Skin epidermis (tissue), 12 donors: ENCODE results near the gene ST6GALNAC1.
"Not testable (repeated sequence)": the region's sequence is repeated elsewhere in the genome, so short reads cannot be mapped to it uniquely, and the experiment has no call there.

ENCODE experiments used
- H3K27ac ChIP-seq, 21 experiments: fragments of 200-600 bp; sonication (generic) in 11 of 21; one replicate each; pipeline ENCODE4 v1.5.0; 2020; ENCODE audit warnings: mild to moderate bottlenecking in 3 of 21, inconsistent platforms in 2 of 21, moderate library complexity in 2 of 21
- H3K4me3 ChIP-seq, 7 experiments: fragments of 200-600 bp; sonication (generic) in 2 of 7; one replicate each; pipeline ENCODE4 v1.5.0; 2020; ENCODE audit warnings: inconsistent platforms in 2 of 7, mild to moderate bottlenecking in 2 of 7, moderate library complexity in 1 of 7

Gene ST6GALNAC1

DNA sequence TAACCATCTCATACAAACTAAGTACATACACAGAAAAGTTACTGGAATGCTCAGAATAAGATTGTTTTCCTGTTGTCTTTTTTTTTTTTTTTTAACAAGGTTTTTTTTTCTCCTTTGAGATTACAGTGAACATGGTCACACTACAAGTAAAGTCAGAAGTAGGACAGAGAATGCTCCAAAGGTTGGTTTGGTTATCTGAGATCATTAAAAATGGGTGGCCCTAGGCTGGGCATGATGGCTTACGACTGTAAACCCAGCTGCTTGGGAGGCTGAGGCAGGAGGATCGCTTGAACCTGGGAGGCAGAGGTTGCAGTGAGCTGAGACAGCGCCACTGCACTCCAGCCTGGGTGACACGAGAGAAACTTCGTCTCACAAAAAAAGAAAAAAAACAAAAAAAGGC lies 6.9 kb upstream of the ST6GALNAC1 start:
- Histone ChIP-seq H3K27ac (no peak overlapping the region), H3K4me3 (no peak overlapping the region)

- H3K27ac ChIP-seq: no peak overlapping the region
- H3K4me3 ChIP-seq: no peak overlapping the region
Measured at GRCh38 chr17:76646712-76647111, 3.2 kb upstream of the ST6GALNAC1 start.

- no peak overlapping the region for H3K4me3 ChIP-seq
Measured at GRCh38 chr17:76645481-76645880, 1.9 kb upstream of the ST6GALNAC1 start.

GRCh38 chr17:76644995-76645394 lies 1.4 kb upstream of the ST6GALNAC1 start:
- H3K27ac ChIP-seq: peak overlapping the region in 1 of 21 experiments; percentile 3
- no peak overlapping the region for H3K4me3 ChIP-seq

More at GRCh38 chr17:76645481-76645880, 1.9 kb upstream of the ST6GALNAC1 start:
- H3K27ac ChIP-seq: peak overlapping the region in 1 of 21 experiments; percentile 3

- peak overlapping the region in 5 of 21 experiments; percentile 1 to 60 (median 22) for H3K27ac ChIP-seq
- H3K4me3 ChIP-seq: no peak overlapping the region
Measured at GRCh38 chr17:76642994-76643393, 563 bp downstream of the ST6GALNAC1 start.

DNA sequence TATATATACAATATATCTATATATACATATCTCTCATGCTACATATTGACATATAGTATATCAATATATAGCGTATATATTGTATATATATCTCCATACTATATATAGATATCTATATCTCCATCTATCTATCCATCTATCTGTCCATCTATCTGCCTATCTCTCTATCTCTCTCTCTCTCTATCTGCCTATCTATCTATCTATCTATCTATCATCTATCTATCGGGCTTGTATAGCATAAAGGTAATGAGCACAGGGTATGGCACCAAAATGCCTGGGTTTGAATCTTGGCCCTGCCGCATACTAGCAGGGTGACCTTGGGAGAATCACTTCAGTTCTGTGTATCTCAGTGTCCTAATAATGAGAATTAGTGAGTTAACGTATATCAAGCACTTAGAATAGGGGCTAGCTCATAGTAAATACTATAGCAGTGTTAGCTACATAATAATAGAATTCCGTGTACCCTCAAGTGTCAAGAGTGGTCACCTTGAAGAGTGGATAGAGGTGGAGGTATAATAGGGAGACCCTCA lies 1.5 kb downstream of the ST6GALNAC1 start:
- no peak overlapping the region for H3K27ac ChIP-seq
- no peak overlapping the region for H3K4me3 ChIP-seq

- no peak overlapping the region for H3K27ac ChIP-seq
Measured at GRCh38 chr17:76641501-76641900, 2.1 kb downstream of the ST6GALNAC1 start.

DNA sequence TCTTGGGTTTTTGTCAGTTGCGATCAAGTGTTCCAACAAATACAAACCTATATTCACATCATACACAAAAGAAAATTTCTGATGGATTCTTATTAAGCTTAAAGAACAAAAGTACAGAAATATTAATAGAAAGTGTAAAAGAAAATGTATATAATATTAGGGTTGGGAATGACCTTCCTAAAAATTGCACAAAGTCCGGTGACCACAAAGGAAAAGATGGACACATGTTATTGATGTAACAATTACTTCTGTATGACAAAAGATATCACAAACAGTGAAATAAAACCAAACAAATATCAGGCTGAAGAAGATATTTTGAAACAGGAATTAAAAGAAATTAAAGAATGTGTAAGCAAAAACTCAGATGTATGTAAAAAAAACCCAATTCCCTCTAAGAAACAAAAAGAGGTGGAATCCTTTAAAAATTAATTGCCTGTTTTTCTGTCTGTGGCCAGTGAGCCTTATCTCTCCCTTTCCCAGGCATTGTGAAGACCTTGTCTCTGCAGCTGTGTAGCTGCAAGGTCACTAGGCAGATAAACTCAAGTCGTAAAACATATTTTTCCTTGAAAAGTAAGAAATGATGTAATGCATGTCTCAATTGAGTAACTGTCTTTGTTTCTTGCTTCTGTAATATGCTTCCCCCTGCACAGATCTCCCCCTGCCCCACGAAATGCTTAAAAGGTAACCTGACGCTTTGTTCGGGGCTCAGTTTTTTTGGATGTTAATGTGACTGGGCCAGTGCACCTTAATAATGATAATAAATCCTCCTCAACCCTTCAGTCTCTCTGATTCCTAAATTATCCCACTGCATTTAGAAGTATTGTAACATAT lies 2.8 kb downstream of the ST6GALNAC1 start:
- Histone ChIP-seq H3K27ac (no peak overlapping the region), H3K4me3 (no peak overlapping the region)

More at GRCh38 chr17:76641501-76641900, 2.1 kb downstream of the ST6GALNAC1 start:
- H3K4me3 ChIP-seq: no peak overlapping the region

GRCh38 chr17:76638263-76638662 lies 5.3 kb downstream of the ST6GALNAC1 start:
- Histone ChIP-seq H3K4me3 (no peak overlapping the region), H3K27ac (no peak overlapping the region)

DNA sequence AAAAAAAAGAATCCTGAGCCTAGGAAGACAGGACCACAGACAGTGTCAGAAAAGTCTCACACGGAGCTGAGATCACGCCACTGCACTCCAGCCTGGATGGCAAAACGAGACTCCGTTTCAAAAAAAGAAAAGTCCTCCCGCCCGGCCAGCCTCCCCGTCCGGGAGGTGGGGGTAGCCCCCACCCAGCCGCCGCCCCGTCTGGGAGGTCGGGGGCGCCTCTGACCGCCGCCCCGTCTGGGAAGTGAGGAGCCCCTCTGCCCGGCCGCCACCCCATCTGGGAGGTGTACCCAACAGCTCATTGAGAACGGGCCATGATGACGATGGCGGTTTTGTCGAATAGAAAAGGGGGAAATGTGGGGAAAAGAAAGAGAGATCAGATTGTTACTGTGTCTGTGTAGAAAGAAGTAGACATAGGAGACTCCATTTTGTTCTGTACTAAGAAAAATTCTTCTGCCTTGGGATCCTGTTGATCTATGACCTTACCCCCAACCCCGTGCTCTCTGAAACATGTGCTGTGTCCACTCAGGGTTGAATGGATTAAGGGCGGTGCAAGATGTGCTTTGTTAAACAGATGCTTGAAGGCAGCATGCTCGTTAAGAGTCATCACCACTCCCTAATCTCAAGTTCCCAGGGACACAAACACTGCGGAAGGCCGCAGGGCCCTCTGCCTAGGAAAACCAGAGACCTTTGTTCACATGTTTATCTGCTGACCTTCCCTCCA lies 6.9 kb downstream of the ST6GALNAC1 start:
- H3K4me3 ChIP-seq: not testable (repeated sequence)

DNA sequence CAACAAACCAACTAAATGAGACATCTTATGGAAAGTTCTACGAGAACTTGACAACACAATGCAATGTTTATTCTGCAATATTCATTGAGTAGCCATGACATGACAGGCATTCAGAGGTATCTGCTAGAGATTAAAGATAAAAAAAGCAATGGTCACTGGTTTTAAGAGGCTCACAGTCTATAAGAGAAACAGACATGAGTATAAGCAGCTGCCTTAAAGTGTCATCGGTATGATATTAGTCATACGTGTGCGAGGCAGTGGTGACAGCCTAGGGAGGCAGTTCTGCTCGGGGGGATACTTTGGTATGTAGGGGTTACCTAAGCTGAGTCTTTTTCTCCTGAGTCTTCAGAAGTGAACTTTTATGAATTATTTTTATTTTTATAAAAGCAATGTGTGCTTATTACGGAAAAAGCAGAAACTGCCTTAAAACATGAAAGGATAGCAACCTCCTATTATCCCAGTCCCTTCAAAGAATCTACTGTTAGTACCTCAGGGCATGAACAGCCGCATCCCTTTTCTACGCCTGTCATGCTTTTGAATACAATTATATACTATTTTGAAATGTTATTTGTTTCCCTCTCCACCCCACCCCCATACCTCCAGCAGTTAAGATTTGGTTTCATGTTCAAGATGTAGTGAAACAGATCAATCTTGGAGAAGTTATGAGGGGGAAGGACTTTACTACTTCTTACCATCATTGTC lies 7.7 kb downstream of the ST6GALNAC1 start:
- no peak overlapping the region for H3K27ac ChIP-seq

More for the DNA sequence above, 6.9 kb downstream of the ST6GALNAC1 start:
- H3K27ac ChIP-seq: not testable (repeated sequence)

DNA sequence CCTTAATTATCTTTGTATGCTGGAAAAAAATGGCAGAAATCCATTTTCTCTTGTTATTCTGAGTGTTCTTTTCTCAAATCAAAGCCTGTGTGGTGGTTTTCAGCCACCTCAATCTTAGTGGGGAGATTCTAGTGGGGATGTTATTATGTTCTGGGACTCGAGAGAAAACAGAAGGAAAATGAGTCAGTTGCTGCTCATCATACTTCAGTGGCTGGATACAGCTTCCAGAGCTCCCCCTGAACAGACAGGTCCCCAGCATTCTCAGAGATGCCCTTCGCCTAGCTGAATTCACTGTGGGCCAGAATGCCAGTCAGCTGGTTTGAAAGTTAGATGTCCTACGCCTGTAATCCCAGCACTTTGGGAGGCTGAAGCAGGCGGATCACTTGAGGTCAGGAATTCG lies 8.5 kb downstream of the ST6GALNAC1 start:
- H3K4me3 ChIP-seq: no peak overlapping the region
- no peak overlapping the region for H3K27ac ChIP-seq

More for the DNA sequence above, 7.7 kb downstream of the ST6GALNAC1 start:
- no peak overlapping the region for H3K4me3 ChIP-seq

GRCh38 chr17:76633628-76634328 lies 9.8 kb downstream of the ST6GALNAC1 start:
- Histone ChIP-seq H3K27ac (no peak overlapping the region), H3K4me3 (no peak overlapping the region)

- H3K27ac ChIP-seq: peak overlapping the region in 2 of 21 experiments; percentile 15 to 38
- H3K4me3 ChIP-seq: no peak overlapping the region
Measured at GRCh38 chr17:76631821-76632565, 11.6 kb downstream of the ST6GALNAC1 start.

DNA sequence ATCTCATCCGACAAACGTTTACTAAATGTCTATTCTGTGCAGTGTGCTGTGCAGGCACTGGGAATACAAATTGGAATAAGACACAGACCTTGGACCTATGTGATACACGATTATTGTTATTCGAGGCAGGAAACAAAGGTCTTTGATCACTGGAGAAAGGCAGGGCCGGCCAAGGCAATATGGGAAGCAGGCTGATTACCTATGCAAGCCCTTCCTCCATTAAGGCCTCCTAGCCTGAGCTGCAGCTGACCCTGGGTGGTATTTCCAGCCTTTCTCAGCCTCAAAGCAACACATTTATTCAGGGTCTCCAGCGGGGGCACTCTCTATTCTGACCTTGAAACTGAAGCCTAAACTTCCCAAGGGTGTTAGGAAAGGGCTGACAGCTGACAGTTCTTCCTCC lies 13.4 kb downstream of the ST6GALNAC1 start:
- Histone ChIP-seq H3K4me3 (no peak overlapping the region), H3K27ac (no peak overlapping the region)

DNA sequence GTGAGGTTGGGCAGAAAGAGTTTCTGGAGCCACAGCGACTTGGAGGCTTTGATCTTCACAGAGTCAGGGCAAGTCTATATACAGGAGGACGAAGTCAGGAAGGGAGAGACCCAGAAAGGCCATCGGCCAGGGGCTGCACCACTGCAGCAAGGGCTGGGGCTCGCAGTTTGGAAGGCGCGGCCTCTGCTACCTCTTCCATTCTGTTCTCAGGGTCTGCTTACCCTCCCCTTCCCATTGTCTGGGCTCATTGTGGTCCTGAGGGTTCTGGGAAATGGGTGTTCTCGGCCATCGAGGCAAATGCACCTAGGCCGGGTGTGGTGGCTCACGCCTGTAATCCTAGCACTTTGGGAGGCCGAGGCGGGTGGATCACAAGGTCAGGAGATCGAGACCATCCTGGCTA lies 16.0 kb downstream of the ST6GALNAC1 start:
- no peak overlapping the region for H3K27ac ChIP-seq
- no peak overlapping the region for H3K4me3 ChIP-seq

- no peak overlapping the region for H3K4me3 ChIP-seq
- H3K27ac ChIP-seq: no peak overlapping the region
Measured at GRCh38 chr17:76626442-76626841, 17.1 kb downstream of the ST6GALNAC1 start.

DNA sequence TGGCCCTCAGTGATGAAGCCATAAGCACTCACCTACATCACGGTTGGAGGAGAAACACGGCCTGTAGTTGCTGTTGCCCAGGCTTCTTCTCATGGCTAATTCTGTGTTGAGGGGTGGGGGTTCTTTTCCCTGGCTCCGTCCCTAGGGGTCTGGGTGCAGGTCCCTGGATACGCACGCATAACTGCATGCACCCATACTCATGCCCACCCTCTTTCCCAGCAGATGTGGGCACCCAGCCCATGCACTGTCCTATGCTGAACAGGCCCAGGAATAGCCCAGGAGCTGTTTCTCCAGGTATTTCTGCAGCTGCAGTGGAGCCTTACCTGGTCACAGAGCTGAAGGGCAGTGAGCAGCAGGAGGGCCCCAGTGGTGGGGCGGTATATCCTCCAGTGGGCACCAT lies 18.1 kb downstream of the ST6GALNAC1 start:
- Histone ChIP-seq H3K4me3 (no peak overlapping the region), H3K27ac (no peak overlapping the region)
